GM23338 (cell line): ENCODE results near the gene NTN4.

Source experiments
- CREB1 ChIP-seq: fragments of 250-450 bp; sonication (Bioruptor Pico); IDR thresholded peaks from 2 replicates; pipeline ENCODE4 v1.5.0; 2020; ENCODE audit warnings: low read depth, mild to moderate bottlenecking, moderate library complexity
- EZH2 ChIP-seq: fragments of 200-600 bp; sonication (generic); IDR thresholded peaks from one replicate; pipeline ENCODE4 v1.8.0; 2017; ENCODE audit warnings: antibody characterized with exemption, mild to moderate bottlenecking, low read depth; ENCODE audit not compliant: unreplicated experiment
- EZH2phosphoT487 ChIP-seq: fragments of 200-600 bp; sonication (generic); IDR thresholded peaks from one replicate; pipeline ENCODE4 v1.8.1; 2018; ENCODE audit warnings: antibody characterized with exemption; ENCODE audit not compliant: unreplicated experiment
- NANOG ChIP-seq: IDR thresholded peaks from 2 replicates; pipeline ENCODE4 v1.6.1; 2016; ENCODE audit warnings: antibody characterized with exemption, borderline replicate concordance
- POLR2AphosphoS5 ChIP-seq: IDR thresholded peaks from 2 replicates; pipeline ENCODE4 v1.6.1; 2016; ENCODE audit warnings: antibody characterized with exemption, low read depth
- TF ChIP-seq, protein P1 (sequence below), 2 experiments: fragments of 200-600 bp in 1 of 2; sonication (generic) in 1 of 2; conservative IDR thresholded peaks; 2 replicates each; pipeline versions ENCODE4 v1.5.1 to v1.6.1; 2016 to 2017; ENCODE audit warnings: antibody characterized with exemption in 2 of 2, low read depth in 2 of 2, mild to moderate bottlenecking in 2 of 2, moderate library complexity in 1 of 2

DNA sequence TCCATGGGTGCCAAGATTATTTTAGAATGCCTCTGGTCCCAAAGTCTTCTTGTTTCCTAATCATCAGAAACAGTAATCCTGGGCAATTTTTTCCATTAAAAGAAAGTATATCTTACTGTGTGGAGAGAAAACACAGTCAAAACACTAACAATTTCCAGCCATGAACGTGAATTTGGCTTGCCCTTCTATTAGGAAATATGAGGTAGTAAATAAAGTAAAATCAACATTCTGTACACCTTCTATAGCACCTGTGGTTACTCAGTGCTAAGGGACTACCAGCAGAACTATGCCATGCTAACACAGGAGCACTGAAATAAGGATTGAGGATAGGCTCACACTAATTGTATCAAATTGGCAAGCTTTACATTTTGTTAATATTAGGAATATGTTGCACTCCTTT lies 60.1 kb downstream of the NTN4 start:
- TF ChIP-seq, protein P1, sequence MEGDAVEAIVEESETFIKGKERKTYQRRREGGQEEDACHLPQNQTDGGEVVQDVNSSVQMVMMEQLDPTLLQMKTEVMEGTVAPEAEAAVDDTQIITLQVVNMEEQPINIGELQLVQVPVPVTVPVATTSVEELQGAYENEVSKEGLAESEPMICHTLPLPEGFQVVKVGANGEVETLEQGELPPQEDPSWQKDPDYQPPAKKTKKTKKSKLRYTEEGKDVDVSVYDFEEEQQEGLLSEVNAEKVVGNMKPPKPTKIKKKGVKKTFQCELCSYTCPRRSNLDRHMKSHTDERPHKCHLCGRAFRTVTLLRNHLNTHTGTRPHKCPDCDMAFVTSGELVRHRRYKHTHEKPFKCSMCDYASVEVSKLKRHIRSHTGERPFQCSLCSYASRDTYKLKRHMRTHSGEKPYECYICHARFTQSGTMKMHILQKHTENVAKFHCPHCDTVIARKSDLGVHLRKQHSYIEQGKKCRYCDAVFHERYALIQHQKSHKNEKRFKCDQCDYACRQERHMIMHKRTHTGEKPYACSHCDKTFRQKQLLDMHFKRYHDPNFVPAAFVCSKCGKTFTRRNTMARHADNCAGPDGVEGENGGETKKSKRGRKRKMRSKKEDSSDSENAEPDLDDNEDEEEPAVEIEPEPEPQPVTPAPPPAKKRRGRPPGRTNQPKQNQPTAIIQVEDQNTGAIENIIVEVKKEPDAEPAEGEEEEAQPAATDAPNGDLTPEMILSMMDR (conservative IDR thresholded peaks at IDR 0.05; ENCODE audit: low read depth in 2 of 2): no peak
- no peak for TF ChIP-seq EZH2
- TF ChIP-seq POLR2AphosphoS5: no peak
- no peak for TF ChIP-seq CREB1 (CRISPR knock-in tag)
- no peak for TF ChIP-seq NANOG
- no peak for TF ChIP-seq EZH2phosphoT487
